BLaER1 treated with 17β-estradiol and CSF1 and Interleukin-3, amounts not matched to agents 10 nM and 100 nM (cell line): Measurements from ENCODE around the gene ADAT1.
"Not testable (repeated sequence)": the region's sequence is repeated elsewhere in the genome, so short reads cannot be mapped to it uniquely, and the experiment has no call there.

Experiments used
- H3K27ac ChIP-seq, 11 experiments: shearing (Covaris generic); formaldehyde crosslinking; 2 replicates each; pipeline ENCODE4 v1.8.1; 2022
- H3K27me3 ChIP-seq, 11 experiments: shearing (Covaris generic); formaldehyde crosslinking; 2 replicates each; pipeline ENCODE4 v1.8.1; 2022
- H3K36me3 ChIP-seq, 11 experiments: shearing (Covaris generic); formaldehyde crosslinking; 2 replicates each; pipeline ENCODE4 v1.8.1; 2022
- H3K4me1 ChIP-seq, 10 experiments: shearing (Covaris generic); formaldehyde crosslinking; 2 replicates each; pipeline ENCODE4 v1.8.1; 2022
- H3K4me2 ChIP-seq, 11 experiments: shearing (Covaris generic); formaldehyde crosslinking; 2 replicates each; pipeline ENCODE4 v1.8.1; 2022
- H3K4me3 ChIP-seq, 10 experiments: shearing (Covaris generic); formaldehyde crosslinking; 2 replicates each; pipeline ENCODE4 v1.8.1; 2022
- H3K9ac ChIP-seq, 11 experiments: shearing (Covaris generic); formaldehyde crosslinking; 2 replicates each; pipeline ENCODE4 v1.8.1; 2022
- H3K9me3 ChIP-seq, 11 experiments: shearing (Covaris generic); formaldehyde crosslinking; replicated peaks in 1 of 11; 2 replicates each; pipeline ENCODE4 v1.8.1; 2022
- H4K20me1 ChIP-seq, 11 experiments: shearing (Covaris generic); formaldehyde crosslinking; 2 replicates each; pipeline ENCODE4 v1.8.1; 2022
- Cebpa-rat ChIP-seq, 11 experiments: shearing (Covaris generic); IDR thresholded peaks; 2 replicates each; pipeline ENCODE4 v1.8.1; 2022

ADAT1 gene

DNA sequence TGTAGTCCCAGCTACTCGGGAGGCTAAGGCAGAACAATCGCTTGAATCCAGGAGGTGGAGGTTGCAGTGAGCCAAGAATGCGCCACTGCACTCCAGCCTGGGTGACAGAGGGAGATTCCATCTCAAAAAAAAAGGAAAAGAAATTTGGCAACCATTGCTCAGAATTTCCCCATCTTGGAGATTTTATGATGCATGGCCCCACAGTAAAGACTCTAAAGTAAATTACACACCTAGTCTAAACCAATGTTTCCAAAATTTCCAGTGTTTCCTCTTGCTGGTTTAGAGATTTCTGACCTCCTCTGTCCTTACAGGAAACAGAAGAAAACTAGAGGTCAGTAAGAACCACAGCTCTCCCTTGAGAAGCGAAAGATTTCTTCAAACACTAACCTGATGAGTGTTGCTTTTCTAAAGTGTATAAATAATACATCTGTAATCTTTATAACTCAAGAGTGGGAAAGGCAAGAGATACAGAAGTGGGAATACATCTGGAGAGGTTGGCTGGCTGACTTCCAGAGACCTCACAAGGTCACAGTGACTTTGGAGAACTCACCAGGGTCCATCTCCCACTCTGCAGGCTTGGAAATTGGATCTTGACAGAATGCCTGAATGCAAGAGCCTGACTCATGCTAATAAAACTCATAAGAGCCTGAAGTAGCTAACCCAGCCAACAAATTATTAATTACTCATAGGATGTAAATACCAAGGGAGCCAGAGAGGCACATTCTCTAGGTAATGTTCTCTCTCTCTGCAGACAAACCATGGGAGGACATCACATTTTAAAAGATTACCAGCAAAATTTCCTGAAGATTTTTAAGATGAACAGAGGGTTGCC is 8.8 kb downstream of the ADAT1 start:
- Histone ChIP-seq H3K4me1 (no peaks in the 10 kb centered on the region), H3K27me3 (no peaks in the 10 kb centered on the region), H3K9me3 (no peaks in the 10 kb centered on the region), H3K9ac (no peak overlapping the region), H3K27ac (no peak overlapping the region), H3K36me3 (peaks cover 92 to 100% (median 100%) of the 10 kb centered on the region in 11 experiments), H3K4me2 (no peak overlapping the region), H3K4me3 (no peak overlapping the region), H4K20me1 (no peaks in the 10 kb centered on the region; a peak in 2 of 22 replicates)
- TF ChIP-seq Cebpa-rat (IDR thresholded peaks at IDR 0.05): no peak

DNA sequence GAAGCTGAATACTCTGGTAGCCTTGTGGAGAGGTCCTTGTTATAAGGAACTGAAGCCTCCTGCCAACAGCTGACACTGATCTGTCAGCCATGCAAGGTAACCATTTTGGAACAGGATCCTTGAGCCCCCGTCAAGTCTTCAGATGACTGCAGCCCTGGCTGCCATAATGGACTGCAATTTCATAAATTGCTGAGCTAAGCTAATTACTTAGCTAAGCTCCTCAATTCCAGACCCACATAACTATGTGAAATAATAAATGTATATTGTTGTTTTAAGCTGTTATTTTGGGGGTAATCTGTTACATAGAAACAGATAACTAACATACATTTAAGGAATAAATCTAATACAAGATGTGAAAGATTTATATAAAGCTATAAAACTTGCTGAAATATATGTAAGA is 16.6 kb downstream of the ADAT1 start:
- H3K27ac ChIP-seq: no peak overlapping the region
- no peaks in the 10 kb centered on the region; a peak in 2 of 22 replicates for H4K20me1 ChIP-seq
- no peak overlapping the region for H3K9ac ChIP-seq
- H3K27me3 ChIP-seq: no peaks in the 10 kb centered on the region
- TF ChIP-seq Cebpa-rat (IDR thresholded peaks at IDR 0.05): no peak
- H3K36me3 ChIP-seq: peaks cover 88 to 100% (median 96%) of the 10 kb centered on the region in 11 experiments
- H3K9me3 ChIP-seq: peaks cover 18 to 34% (median 22%) of the 10 kb centered on the region in 11 experiments
- no peak overlapping the region for H3K4me2 ChIP-seq
- H3K4me1 ChIP-seq: no peaks in the 10 kb centered on the region
- H3K4me3 ChIP-seq: no peak overlapping the region

DNA sequence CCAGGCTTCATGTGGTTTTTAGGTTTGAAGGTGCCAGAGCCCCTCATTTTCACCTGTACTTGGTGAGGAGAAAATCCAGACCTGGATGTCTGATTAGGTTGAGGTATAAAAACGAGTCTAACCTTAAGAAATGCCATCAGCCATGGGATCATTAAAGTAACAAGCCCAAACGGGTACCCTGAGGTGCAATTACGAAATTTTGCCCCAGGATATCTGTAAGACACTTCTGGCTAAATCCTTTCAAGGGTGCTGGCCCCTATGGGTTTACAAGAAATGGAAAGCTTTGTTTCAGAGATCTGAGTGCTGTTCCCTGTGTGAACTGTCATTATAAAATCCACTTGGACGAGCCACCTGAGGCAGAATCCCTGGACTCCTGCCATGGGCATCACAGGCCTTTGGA is 19.8 kb downstream of the ADAT1 start:
- no peak overlapping the region for H3K9ac ChIP-seq
- H4K20me1 ChIP-seq: no peaks in the 10 kb centered on the region; a peak in 1 of 22 replicates
- H3K4me3 ChIP-seq: no peak overlapping the region
- H3K9me3 ChIP-seq: peaks cover 18 to 35% (median 23%) of the 10 kb centered on the region in 11 experiments
- H3K27me3 ChIP-seq: no peaks in the 10 kb centered on the region
- no peak for TF ChIP-seq Cebpa-rat (IDR thresholded peaks at IDR 0.05)
- H3K4me1 ChIP-seq: no peaks in the 10 kb centered on the region
- H3K36me3 ChIP-seq: peaks cover 92 to 100% (median 96%) of the 10 kb centered on the region in 11 experiments
- H3K4me2 ChIP-seq: no peak overlapping the region
- no peak overlapping the region for H3K27ac ChIP-seq

DNA sequence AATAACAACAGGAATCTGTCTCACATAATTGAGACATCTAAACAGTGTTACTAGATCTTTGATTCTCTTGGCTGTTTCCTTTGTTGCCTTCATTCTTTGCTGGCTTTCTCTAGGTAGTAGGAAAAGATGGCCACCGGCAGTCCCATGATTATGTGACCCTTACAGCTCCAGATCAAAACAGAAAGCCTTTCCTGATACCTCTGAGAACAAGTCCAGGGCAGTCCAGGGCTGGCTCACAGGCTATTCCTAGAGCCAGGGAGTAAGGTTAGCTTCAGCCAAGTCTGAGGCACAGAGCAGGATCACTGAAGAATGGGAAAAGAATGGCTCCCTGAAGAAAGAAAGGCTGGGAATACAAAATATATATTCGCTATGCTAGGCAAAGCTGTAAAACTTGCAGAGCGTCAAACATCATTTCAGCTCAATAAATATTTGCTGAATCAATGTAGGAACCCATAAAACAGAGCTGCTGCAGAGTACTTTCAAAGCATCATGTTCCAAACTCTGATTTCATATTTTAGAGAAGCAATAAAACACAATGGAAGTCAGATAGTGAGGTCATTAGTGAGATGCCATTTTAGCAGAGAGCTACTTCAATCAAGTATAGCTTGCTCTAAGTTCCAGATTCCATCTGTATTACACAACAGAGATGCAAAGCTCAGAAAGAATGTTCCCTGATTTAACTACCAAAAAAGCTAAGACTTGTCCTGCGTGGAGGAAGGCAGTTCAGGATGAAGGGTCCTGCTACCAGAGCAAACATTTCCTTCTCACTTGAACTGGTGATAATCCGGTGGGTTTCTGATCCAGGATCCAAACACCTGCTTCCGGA is 23.4 kb downstream of the ADAT1 start:
- no peaks in the 10 kb centered on the region for H3K27me3 ChIP-seq
- no peak overlapping the region for H3K9ac ChIP-seq
- H3K27ac ChIP-seq: no peak overlapping the region
- no peak for TF ChIP-seq Cebpa-rat (IDR thresholded peaks at IDR 0.05)
- H3K4me2 ChIP-seq: no peak overlapping the region
- peaks cover 24 to 40% (median 30%) of the 10 kb centered on the region in 11 experiments for H3K9me3 ChIP-seq
- H3K36me3 ChIP-seq: peaks cover 73 to 96% (median 84%) of the 10 kb centered on the region in 11 experiments
- no peak overlapping the region for H3K4me3 ChIP-seq
- H4K20me1 ChIP-seq: no peaks in the 10 kb centered on the region
- H3K4me1 ChIP-seq: peaks cover 3 to 7% (median 4%) of the 10 kb centered on the region in 10 experiments; a peak in 19 of 20 replicates

DNA sequence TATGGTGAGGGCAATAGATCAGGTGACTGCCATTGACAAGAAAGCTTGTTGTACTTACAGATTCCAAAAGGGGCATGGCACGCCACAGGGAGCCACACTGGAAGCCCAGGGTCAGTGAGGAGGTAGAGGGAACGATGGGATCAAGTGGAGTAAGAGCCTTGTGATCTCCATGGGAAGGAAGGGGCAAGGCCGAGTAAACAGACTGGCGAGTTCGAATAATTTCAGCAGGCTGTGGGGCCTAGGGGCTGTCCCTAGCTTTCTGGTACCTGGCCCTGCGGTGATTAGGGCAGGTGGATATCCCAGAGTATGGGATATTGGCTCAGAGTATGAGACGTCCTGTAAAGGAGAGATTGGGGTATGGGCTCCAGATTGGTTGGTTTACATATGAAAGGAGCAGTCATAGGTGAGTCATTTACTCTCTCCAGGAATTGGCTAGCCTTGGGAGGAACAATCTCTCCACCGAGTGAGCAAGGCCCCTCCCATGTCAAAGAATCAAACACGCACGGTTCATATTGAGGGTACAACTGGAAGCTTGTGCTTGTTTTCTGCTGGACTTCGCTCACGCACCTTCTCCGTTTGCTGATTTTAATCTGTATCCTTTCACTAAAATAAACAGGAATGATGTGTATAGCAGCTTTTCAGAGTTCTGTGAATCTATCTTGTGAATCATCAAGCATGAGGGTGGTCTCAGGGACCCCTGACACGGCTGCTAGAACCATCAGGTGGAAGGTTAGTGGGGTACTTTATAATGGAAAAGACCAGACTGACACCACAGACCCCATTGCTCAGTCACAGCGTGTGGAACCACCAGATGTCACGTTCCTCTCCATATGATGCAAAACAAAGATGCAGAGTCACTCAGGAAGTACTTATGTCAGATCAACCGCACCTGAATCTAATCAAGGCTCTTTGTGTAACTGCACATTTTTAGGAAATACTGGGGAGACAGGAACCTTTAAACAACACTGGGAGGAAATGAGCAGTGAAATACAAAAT is 29.0 kb downstream of the ADAT1 start:
- Histone ChIP-seq H3K9ac (peak overlapping the region in 7 of 11 experiments; percentile 2 to 37 (median 14); a peak in 8 of 22 replicates), H3K27ac (peak overlapping the region in 9 of 11 experiments; percentile 18 to 73 (median 61); a peak in 17 of 22 replicates), H3K27me3 (no peaks in the 10 kb centered on the region), H3K36me3 (peaks cover 24 to 63% (median 43%) of the 10 kb centered on the region in 11 experiments), H4K20me1 (0 out of 22 replicates have a peak, but pooled peaks cover 0 to 4% (median 0%) of the 10 kb centered on the region in 11 experiments), H3K4me2 (peak overlapping the region in 10 of 11 experiments; percentile 4 to 59 (median 49); a peak in 18 of 22 replicates), H3K4me1 (peaks cover 7 to 17% (median 13%) of the 10 kb centered on the region in 10 experiments; a peak in 19 of 20 replicates), H3K9me3 (peaks cover 5 to 14% (median 9%) of the 10 kb centered on the region in 11 experiments; a peak in 16 of 22 replicates), H3K4me3 (no peak overlapping the region)
- peak in 2 of 11 experiments; percentile 41 to 43; a peak in 1 of 22 replicates for TF ChIP-seq Cebpa-rat (IDR thresholded peaks at IDR 0.05)

DNA sequence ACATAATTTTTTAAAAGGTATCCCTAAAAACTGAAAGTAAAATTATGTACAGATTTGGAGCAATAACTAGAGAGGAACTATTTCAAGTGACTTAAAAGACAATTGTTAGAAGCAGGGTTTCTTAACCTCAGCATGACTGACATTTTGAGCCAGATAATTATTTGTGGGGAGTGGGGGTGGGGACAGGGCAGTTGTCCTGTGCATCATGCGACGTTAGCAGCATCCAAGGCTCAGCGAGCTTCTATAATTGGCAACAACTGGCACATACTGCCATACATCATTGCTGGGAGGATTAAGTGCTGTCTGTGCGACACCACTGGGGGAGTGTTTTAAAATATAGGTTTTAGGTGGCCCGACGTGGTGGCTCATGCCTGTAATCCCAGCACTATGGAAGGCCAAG is 29.8 kb downstream of the ADAT1 start:
- H3K36me3 ChIP-seq: peaks cover 25 to 63% (median 40%) of the 10 kb centered on the region in 11 experiments
- no peak overlapping the region for H3K4me3 ChIP-seq

DNA sequence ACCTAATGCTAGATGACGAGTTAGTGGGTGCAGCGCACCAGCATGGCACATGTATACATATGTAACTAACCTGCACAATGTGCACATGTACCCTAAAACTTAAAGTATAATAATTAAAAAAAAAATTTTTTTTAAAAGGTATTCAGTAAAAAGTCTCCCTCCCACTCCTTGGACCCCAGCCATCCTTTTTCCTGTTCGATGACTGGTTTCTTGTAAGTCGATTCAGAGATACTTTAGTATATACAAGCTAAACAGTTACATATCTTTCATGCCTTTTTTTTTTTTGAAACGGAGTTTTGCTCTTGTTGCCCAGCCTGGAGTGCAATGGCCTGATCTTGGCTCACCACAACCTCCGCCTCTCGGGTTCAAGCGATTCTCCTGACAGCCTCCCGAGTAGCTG is 31.2 kb downstream of the ADAT1 start:
- H3K9me3 ChIP-seq, H3K4me2 ChIP-seq, H3K27ac ChIP-seq, H4K20me1 ChIP-seq, H3K9ac ChIP-seq, H3K27me3 ChIP-seq, H3K4me3 ChIP-seq: not testable (repeated sequence)
- H3K4me1 ChIP-seq: peaks cover 7 to 17% (median 13%) of the 10 kb centered on the region in 10 experiments; a peak in 19 of 20 replicates
- H3K36me3 ChIP-seq: peaks cover 16 to 60% (median 33%) of the 10 kb centered on the region in 11 experiments

More for the DNA sequence above, 29.8 kb downstream of the ADAT1 start:
- peaks cover 5 to 14% (median 9%) of the 10 kb centered on the region in 11 experiments; a peak in 16 of 22 replicates for H3K9me3 ChIP-seq
- H4K20me1 ChIP-seq: 0 out of 22 replicates have a peak, but pooled peaks cover 0 to 4% (median 0%) of the 10 kb centered on the region in 11 experiments
- no peaks in the 10 kb centered on the region for H3K27me3 ChIP-seq
- H3K27ac ChIP-seq: peak overlapping the region in 5 of 11 experiments; percentile 55 to 73 (median 67); a peak in 10 of 22 replicates
- H3K4me2 ChIP-seq: no peak overlapping the region
- peaks cover 7 to 17% (median 13%) of the 10 kb centered on the region in 10 experiments; a peak in 19 of 20 replicates for H3K4me1 ChIP-seq
- TF ChIP-seq Cebpa-rat (IDR thresholded peaks at IDR 0.05): no peak
- no peak overlapping the region; a peak in 1 of 22 replicates for H3K9ac ChIP-seq
